ENCODE measurements around the gene MGARP.

GRCh38 chr4:139253046-139253445 is 27.0 kb downstream of the MGARP start:
- TF ChIP-seq CTCF (IDR thresholded peaks at IDR 0.05): no peak
- no peak for TF ChIP-seq SIN3A (IDR thresholded peaks at IDR 0.05; ENCODE audit: borderline replicate concordance, insufficient read depth, low read depth, low read length)
